COR-L47 (cell line): ENCODE data around the gene PRPF6.
A peak's percentile ranks its signal among the peaks of the same experiment; 100 is the strongest.

Experiments used
- DNase-seq: peaks from one replicate; lab custom pipeline; 2025; lab: John Stamatoyannopoulos, UW

Gene PRPF6

DNA sequence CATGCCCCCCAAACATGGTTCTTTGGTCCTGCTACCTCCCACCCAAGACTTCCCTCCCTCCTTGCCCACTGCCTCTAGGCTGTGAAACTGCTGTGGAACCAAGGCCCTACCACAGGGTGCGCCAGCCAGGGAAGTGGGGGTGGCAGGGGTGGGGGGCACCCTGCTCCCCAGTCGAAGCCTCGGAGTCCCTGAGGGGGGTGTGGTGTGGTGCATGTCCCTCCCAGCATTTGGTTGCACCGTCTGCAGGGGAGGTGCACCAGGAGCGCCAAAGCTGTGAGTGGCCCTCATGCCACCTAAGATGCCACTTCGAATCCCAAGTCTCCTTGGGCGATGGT is 96.6 kb downstream of the PRPF6 start:
- DNase-seq, result no peak

DNA sequence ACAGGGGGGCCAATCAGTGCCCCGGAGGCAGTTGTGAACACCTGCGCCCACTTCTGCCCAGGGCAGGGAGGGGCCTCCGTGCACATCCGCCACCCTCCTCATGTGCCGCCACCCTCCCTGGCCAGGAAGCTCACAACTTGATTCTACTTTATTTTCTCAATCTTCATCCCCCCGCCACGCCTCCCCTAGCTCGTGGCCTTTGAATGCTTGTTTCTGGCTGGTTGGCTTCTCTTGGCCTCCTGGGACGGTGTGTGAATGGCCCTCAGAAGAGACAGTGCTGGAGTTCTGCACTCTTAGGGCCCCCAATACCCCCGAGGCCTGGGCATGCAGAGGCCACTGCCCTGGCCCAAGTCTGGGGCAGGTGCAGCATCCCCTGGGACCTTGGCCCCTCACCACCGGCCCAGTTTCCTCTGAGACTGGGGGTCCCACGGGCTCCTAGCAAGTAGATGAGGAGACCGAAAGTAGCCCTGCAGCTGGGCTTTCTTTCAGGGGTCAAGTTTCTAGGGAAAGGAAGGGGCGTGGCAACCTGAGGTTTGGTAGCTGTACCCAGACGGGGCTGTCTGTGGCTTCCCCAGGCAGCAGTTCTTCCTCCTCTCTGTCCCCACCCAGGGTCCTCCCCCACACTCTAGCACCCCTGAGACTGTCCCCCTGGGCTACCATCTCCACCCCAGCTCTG is 97.1 kb downstream of the PRPF6 start:
- DNase-seq, result no peak

DNA sequence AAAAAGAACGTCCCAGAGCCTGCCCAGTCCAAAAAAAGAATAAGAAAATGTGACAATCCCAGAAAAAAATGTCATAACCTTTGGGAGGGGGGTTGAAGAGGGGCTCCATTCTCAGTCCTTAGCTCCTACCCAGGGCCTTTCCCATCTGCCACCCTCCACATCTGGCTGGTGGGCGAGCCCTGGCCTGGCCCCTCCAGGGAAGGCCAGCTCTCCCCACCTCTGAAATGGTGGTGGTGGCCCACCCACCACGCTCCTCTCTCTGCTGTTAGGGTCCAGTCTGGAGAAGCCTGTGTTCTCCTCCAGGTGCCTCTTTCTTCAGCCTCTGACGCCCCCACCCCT is 98.0 kb downstream of the PRPF6 start:
- no peak for DNase-seq

DNA sequence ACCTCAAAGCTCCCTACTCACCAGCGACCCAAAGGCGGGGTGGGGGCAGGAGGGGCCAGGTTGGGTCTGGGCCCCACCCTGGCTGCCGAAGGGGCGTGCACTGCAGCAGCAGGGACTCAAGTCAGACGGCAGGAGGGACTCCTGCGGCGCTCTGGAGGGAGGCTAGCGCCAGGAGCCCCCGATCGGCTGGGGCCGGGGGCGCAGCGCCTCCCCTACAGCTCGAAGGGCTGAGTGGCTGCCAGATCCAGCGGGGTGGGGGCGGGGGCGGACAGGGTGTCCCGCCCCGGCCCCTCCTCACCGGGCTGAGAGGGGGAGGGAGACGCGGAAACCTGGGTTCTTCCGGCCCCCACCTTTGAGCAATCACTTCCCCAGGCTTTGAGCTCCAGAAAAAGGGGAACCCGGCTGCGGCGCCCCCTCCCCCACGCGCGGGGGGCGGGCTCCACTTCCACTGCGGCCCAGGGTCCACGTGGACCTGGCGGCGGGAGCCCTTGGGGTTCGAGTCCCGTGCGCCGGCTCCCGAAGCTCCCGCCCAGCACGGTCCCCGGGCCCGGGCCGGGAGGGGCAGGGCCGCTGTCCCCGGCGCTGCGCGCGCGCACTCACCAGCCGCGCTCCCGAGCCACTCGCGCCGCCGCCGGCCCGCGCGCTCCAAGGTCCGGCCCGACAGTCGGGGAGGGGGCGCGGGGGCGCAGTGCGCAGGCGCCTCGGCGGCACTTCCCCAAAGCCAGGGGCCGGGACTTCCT is 98.5 kb downstream of the PRPF6 start, which contains the start of gene RGS19:
Gene RGS19, minus strand, starts transcription at position 246 of the 740 bp plus-strand sequence. CDS start 2,632 bp downstream, outside the sequence.
- DNase-seq, result peak; percentile 59

DNA sequence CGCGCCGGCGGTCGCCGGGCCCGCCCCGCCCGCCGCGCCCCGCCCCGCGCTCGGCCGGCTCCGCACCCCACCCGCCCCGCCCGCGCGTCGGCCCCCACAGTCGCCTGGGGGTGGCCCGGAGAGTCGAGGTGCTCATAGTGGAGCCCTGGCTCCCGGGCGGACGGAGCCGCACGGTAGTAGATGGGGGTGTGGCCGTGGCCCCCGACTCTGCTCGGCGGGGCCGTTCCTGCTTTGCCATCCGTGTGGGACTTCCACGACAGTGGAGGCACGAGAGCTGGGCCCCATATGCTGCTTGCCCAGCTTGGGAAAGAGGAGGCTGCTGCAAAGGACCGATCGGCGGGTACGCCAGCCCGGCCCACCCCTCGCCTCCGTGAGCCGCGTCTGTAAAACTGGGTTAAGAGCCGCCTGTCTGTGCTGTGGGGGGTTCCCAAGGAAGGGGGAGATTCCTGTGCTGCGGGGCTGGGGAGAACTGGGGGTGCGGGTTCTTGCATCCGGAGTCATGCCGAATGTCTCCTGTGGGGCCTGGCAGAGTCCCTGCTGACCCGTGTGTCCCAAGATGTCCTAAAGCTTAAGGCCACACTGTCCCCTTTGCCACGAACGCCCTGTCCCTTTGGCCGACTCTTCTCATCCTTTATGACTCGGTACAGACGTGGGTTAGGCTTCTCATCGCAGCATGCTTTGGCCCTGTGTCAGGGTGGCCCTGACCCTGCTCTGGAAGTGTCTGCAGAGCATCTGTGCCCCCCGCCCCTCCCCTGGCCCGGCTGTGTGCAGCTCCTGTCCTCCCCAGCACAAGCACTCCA is 99.3 kb downstream of the PRPF6 start, which contains the start of gene OPRL1:
Gene OPRL1, plus strand, starts transcription at position 70 of the 800 bp plus-strand sequence. CDS start 12,639 bp downstream, outside the sequence.
- no peak for DNase-seq

DNA sequence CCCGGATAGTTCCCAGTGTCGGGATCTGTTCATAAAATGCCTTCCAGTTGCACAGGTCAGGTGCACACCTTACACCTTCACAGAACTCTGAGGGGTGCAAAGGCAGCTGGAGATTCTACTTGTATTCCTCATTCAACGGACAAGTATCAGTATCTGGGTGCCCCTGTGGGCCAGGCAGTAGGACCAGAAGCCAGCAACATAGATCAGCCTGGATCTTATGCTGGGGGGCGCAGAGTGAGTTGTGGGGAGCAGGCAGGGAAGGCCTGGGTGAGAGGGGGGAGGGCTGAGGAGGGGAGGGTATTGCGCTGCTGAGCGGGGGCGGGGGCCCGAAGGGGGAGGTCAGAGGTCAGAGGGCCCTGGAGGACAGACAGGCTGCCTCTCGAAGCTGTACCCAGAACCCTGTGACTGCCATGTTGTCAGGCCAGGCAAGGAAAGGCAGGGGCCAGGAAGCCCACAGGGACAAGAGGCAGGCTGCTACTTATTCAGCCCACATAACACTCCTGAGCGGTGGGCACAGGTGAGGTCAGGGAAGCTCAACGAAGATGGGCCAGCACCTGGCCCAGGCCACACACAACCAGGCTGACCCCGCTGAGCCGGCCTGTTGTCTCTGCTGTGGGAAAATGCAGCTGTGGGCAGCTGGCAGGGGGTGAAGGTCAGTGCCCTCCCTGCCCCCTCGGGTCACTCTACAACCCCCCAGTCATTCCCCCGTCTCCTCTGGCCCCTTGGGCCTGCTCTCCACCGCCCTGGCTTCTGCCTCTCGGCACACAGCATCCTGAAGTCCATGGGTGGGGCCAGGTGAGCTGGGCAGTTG is 100.1 kb downstream of the PRPF6 start:
- DNase-seq, result no peak

DNA sequence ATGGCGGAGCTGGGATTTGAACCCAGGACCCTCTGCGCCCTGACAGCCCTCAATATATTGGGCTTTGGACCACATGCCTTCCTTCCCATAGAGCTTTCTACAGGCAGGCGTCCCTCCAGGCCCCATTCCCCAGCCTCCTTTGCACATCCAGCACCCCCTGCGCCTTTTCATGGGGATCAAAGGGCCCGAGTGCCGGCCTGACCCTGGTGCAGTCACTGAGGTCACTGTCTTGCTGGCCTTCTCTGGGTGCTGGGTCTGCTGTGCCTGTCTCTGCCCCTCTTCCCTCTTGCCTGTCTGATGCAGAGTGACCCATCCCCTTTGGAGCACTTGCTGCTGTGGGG is 100.7 kb downstream of the PRPF6 start:
- no peak for DNase-seq

DNA sequence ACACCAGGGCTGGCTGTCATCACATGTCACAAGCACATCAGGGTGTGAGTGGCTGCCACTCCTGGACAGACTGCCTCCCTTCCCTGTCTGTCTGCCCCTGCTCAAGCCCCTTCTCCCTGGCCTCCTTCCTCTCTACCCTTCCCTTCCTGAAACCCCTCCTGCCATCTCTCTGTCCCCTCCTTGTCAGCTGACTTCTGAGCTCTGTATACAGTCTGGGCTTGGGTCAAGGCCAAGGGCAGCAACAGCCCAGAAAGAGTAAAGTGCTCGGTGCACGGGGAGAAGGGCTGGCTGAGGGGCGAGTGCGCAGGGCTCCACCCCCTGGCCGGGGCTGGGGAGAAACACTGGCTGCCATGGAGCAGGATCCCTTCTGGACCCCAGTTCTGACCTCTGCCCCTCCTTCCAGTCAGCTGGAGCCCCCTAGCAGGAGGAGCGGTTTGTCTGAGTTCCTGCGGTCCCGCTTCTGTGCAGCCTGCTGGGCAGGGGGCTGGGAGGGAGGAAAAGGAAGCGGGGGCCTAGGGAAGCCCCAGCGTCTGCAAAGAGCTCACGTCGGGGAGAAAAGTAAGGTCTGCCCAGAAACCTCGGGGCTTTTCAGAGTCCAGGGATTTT is 101.3 kb downstream of the PRPF6 start:
- no peak for DNase-seq
